Transverse colon (tissue), 4 donors: ENCODE results near the gene HLA-G. TPM values are rescaled to one million over a fixed set of nuclear protein-coding genes. Genes with fewer than 3 reads are reported as not detected.

Source experiments
- DNase-seq: peaks from one replicate; pipeline ENCODE4 v3.0.0-alpha.2; 2019
- H3K27ac ChIP-seq, 4 donors: fragments of 200-600 bp; sonication (generic); 2 replicates each; pipeline ENCODE4 v1.5.1; 2016 to 2018; ENCODE audit warnings: inconsistent platforms in 4 of 4
- H3K27me3 ChIP-seq: fragments of 200-600 bp; sonication (generic); 2 replicates; pipeline ENCODE4 v1.5.1; 2017; ENCODE audit warnings: inconsistent platforms
- H3K36me3 ChIP-seq, 4 donors: fragments of 200-600 bp; sonication (generic); 2 replicates each; pipeline ENCODE4 v1.5.1; 2017 to 2019; ENCODE audit warnings: inconsistent platforms in 4 of 4
- H3K4me1 ChIP-seq, 4 donors: fragments of 200-600 bp; sonication (generic); 2 replicates each; pipeline ENCODE4 v1.5.1; 2017 to 2020; ENCODE audit warnings: inconsistent platforms in 4 of 4
- H3K4me3 ChIP-seq, 4 donors: fragments of 200-600 bp; sonication (generic); 1 replicate in 1 of 4; 2 replicates in 3 of 4; pipeline versions ENCODE4 v1.5.1 to v1.6.1; 2017 to 2019; ENCODE audit warnings: inconsistent platforms in 4 of 4
- H3K9me3 ChIP-seq, 2 donors: fragments of 200-600 bp; sonication (generic); 2 replicates each; pipeline ENCODE4 v1.5.1; 2017 to 2019; ENCODE audit warnings: inconsistent platforms in 2 of 2
- CTCF ChIP-seq, 5 experiments: fragments of 200-600 bp in 3 of 5; fragments of 450-650 bp in 2 of 5; sonication (generic) in 3 of 5; IDR thresholded peaks; 1 replicate in 2 of 5; 2 replicates in 3 of 5; pipeline ENCODE4 v1.5.1; 2016 to 2017; ENCODE audit warnings: antibody characterized with exemption in 5 of 5, inconsistent platforms in 3 of 5, mild to moderate bottlenecking in 2 of 5, moderate library complexity in 1 of 5
- EP300 ChIP-seq: sonication (generic); formaldehyde crosslinking; IDR thresholded peaks from one replicate; pipeline ENCODE4 v1.6.1; 2017; ENCODE audit warnings: antibody characterized with exemption, low read depth
- POLR2A ChIP-seq: fragments of 450-650 bp; IDR thresholded peaks from one replicate; pipeline ENCODE4 v1.6.1; 2016; ENCODE audit warnings: antibody characterized with exemption, mild to moderate bottlenecking, moderate library complexity
- POLR2AphosphoS5 ChIP-seq, 3 donors: sonication (generic); formaldehyde crosslinking; IDR thresholded peaks; one replicate each; pipeline ENCODE4 v1.6.1; 2016; ENCODE audit warnings: antibody characterized with exemption in 3 of 3
- WGBS, 2 donors: methylation state at CpG; one replicate each; pipeline ENCODE4 v1.1.5; 2018; ENCODE audit warnings: low coverage in 1 of 2; 5-methylcytosine and 5-hydroxymethylcytosine counted together
- in situ Hi-C, 4 donors: fragments of 200-750 bp; cut with MboI; loops; one replicate each; pipeline versions ENCODE4 v1.15.0 to v1.15.1; 2017; ENCODE audit warnings: low sequenced_read_pairs in 3 of 4, low pct_ligation_motif_present in 1 of 4, low pct_unique_long_range_greater_than_20kb in 1 of 4
- intact Hi-C: fragments of 100-400 bp; cut with DNase I; formaldehyde crosslinking; loops from one replicate; pipeline ENCODE4 v1.15.1; 2023; ENCODE audit warnings: low total_unique reads
- total RNA-seq, 4 donors: library from RNA; depleted of rRNA; stranded (reverse); fragments of >200 nt; gene quantifications; one replicate each; pipeline ENCODE4 v1.1.0, GENCODE V29; 2016

The HLA-G gene
- total RNA-seq, 4 donors from 2014 or later: not detected

- Histone ChIP-seq H3K27me3 (peaks cover 55% of the 10 kb centered on the region), H3K4me3 (no peak overlapping the region), H3K4me1 (peaks cover 0 to 8% (median 0%) of the 10 kb centered on the region in 4 donors), H3K36me3 (no peaks in the 10 kb centered on the region), H3K9me3 (no peaks in the 10 kb centered on the region), H3K27ac (no peak overlapping the region)
- in situ Hi-C loops: loop anchor here in 2 of 4 donors (25.0 kb wide), 2 partner anchors 161 to 336 kb away; no protein-coding TSS in a partner anchor
- TF ChIP-seq EP300 (no peak), POLR2A (no peak), CTCF (IDR thresholded peaks at IDR 0.05) (no peak), POLR2AphosphoS5 (IDR thresholded peaks at IDR 0.05) (no peak)
- WGBS, 2 donors: 80 to 100% methylated on average over 1 to 3 of the region's 3 CpGs
- intact Hi-C loops: no loop called here
- DNase-seq: no peak
Measured at GRCh38 chr6:29851190-29851589, 23.6 kb downstream of the HLA-G start.

GRCh38 chr6:29853245-29853644 lies 25.6 kb downstream of the HLA-G start:
- Histone ChIP-seq H3K4me3 (no peak overlapping the region), H3K4me1 (peaks cover 0 to 8% (median 0%) of the 10 kb centered on the region in 4 donors), H3K27me3 (peaks cover 48% of the 10 kb centered on the region), H3K9me3 (no peaks in the 10 kb centered on the region), H3K27ac (no peak overlapping the region), H3K36me3 (no peaks in the 10 kb centered on the region)
- no peak for TF ChIP-seq POLR2AphosphoS5 (IDR thresholded peaks at IDR 0.05)
- TF ChIP-seq CTCF (IDR thresholded peaks at IDR 0.05): no peak
- no peak for TF ChIP-seq EP300
- TF ChIP-seq POLR2A: no peak
- in situ Hi-C loops (loop anchor here in 2 of 4 donors (25.0 kb wide), 2 partner anchors 159 to 334 kb away; no protein-coding TSS in a partner anchor), intact Hi-C loops (no loop called here)
- DNase-seq: no peak
- WGBS, 2 donors: 77% methylated on average over 2 of the region's 2 CpGs; no CpG with 5 or more reads in 1 of the 2 donors

- Histone ChIP-seq H3K9me3 (no peaks in the 10 kb centered on the region), H3K4me3 (no peak overlapping the region), H3K4me1 (no peaks in the 10 kb centered on the region), H3K27me3 (peaks cover 28% of the 10 kb centered on the region), H3K36me3 (no peaks in the 10 kb centered on the region), H3K27ac (no peak overlapping the region)
- TF ChIP-seq POLR2A (no peak), POLR2AphosphoS5 (IDR thresholded peaks at IDR 0.05) (no peak), EP300 (no peak), CTCF (IDR thresholded peaks at IDR 0.05) (no peak)
- no peak for DNase-seq
- in situ Hi-C loops (loop anchor here in 2 of 4 donors (25.0 kb wide), 2 partner anchors 154 to 329 kb away; no protein-coding TSS in a partner anchor), intact Hi-C loops (no loop called here)
- 63 to 80% methylated on average over 1 of the region's 1 CpG for WGBS, 2 donors
Measured at GRCh38 chr6:29858006-29858405, 30.4 kb downstream of the HLA-G start.

- Histone ChIP-seq H3K4me1 (no peaks in the 10 kb centered on the region), H3K27me3 (peaks cover 38% of the 10 kb centered on the region), H3K36me3 (no peaks in the 10 kb centered on the region), H3K27ac (no peak overlapping the region), H3K4me3 (no peak overlapping the region), H3K9me3 (no peaks in the 10 kb centered on the region)
- intact Hi-C loops: no loop called here
- in situ Hi-C loops: loop anchor here in 2 of 4 donors (25.0 kb wide), 2 partner anchors 151 to 326 kb away; no protein-coding TSS in a partner anchor
- 65 to 76% methylated on average over 4 to 6 of the region's 6 CpGs for WGBS, 2 donors
- no peak for DNase-seq
- no peak for TF ChIP-seq EP300
- TF ChIP-seq CTCF (IDR thresholded peaks at IDR 0.05): no peak
- TF ChIP-seq POLR2A: no peak
- no peak for TF ChIP-seq POLR2AphosphoS5 (IDR thresholded peaks at IDR 0.05)
Measured at GRCh38 chr6:29861521-29862255, 34.1 kb downstream of the HLA-G start.
